HepG2 (cell line): Measurements from ENCODE around the gene TASP1. TPM values are rescaled to one million over a fixed set of nuclear protein-coding genes. Genes with fewer than 3 reads are reported as not detected.

Experiments
- ATAC-seq: fragments of 200-7000 bp; cut with Tn5 transposase; 3 replicates; pipeline ENCODE4 v1.9.1; 2020; ENCODE audit warnings: mild to moderate bottlenecking, moderate library complexity
- BruUV-seq: library from RNA; stranded (reverse); fragments of 400-500 nt; replicated peaks from 2 replicates; lab custom pipeline; 2021; lab: Mats Ljungman, UMichigan
- CTCF ChIA-PET: fragments of 300-600 bp; formaldehyde crosslinking; extraction: SDS; loops from one replicate; lab custom pipeline; 2021; ENCODE audit warnings: low total read pairs, inconsistent platforms, low intra/inter-chr PET ratio; lab: Yijun Ruan, JAX
- POLR2A ChIA-PET: fragments of 350-600 bp; sonication (Branson Sonifier 250); formaldehyde crosslinking; loops from one replicate; lab custom pipeline; 2020; ENCODE audit warnings: antibody characterized with exemption, inconsistent platforms; lab: Yijun Ruan, JAX
- DNase-seq: peaks from one replicate; pipeline ENCODE4 v3.0.0-alpha.2; 2015; ENCODE audit warnings: low spot score
- FAIRE-seq: peaks from 3 replicates; lab custom pipeline; 2011; peaks lifted over from hg19 to GRCh38; lab: Jason Lieb, UNC
- H2AFZ ChIP-seq: one replicate; pipeline ENCODE4 v1.6.1; 2011; ENCODE audit warnings: low read length, inconsistent platforms
- H3K27ac ChIP-seq: fragments of 300-600 bp; 3 replicates; pipeline ENCODE4 v1.8.0; 2011; ENCODE audit warnings: mixed run types, mild to moderate bottlenecking, mixed read lengths, low read length, inconsistent platforms; ENCODE audit not compliant: insufficient read depth; ENCODE audit errors: extremely low read length
- H3K27me3 ChIP-seq, 2 experiments: fragments of 200-600 bp in 1 of 2; 2 replicates in 1 of 2; 3 replicates in 1 of 2; pipeline versions ENCODE4 v1.6.0 to v1.8.0; 2011; ENCODE audit warnings: low read length in 2 of 2, mild to moderate bottlenecking in 2 of 2, moderate library complexity in 2 of 2, inconsistent platforms in 1 of 2; ENCODE audit not compliant: insufficient read depth in 2 of 2, control insufficient read depth in 1 of 2
- H3K36me3 ChIP-seq, 2 experiments: fragments of 200-600 bp in 1 of 2; replicated peaks in 1 of 2; 2 replicates in 1 of 2; 3 replicates in 1 of 2; pipeline versions ENCODE4 v1.5.1 to v1.8.0; 2011; ENCODE audit warnings: low read length in 2 of 2, inconsistent platforms in 1 of 2; ENCODE audit not compliant: insufficient read depth in 2 of 2, control insufficient read depth in 1 of 2
- H3K4me1 ChIP-seq: 2 replicates; pipeline ENCODE4 v1.5.1; 2012; ENCODE audit warnings: low read length, inconsistent platforms; ENCODE audit not compliant: insufficient read depth
- H3K4me2 ChIP-seq: 2 replicates; pipeline ENCODE4 v1.6.0; 2011; ENCODE audit warnings: low read depth, low read length, inconsistent platforms
- H3K4me3 ChIP-seq, 3 experiments: fragments of 200-600 bp in 1 of 3; sonication (generic), shearing (Covaris generic) in 1 of 3; replicated peaks in 1 of 3; 2 replicates each; pipeline ENCODE4 v1.5.1; 2011 to 2016; ENCODE audit warnings: low read length in 3 of 3, inconsistent platforms in 2 of 3, low read depth in 2 of 3, mild to moderate bottlenecking in 2 of 3, control low read depth in 1 of 3, mixed read lengths in 1 of 3; ENCODE audit not compliant: insufficient read depth in 1 of 3
- H3K79me2 ChIP-seq: one replicate; pipeline ENCODE4 v1.6.1; 2011; ENCODE audit warnings: low read length, inconsistent platforms; ENCODE audit not compliant: insufficient read depth
- H3K9ac ChIP-seq: 2 replicates; pipeline ENCODE4 v1.6.0; 2011; ENCODE audit warnings: mild to moderate bottlenecking, low read depth, low read length, inconsistent platforms; ENCODE audit not compliant: insufficient read depth
- H3K9me3 ChIP-seq: 2 replicates; pipeline ENCODE4 v1.5.1; 2012; ENCODE audit warnings: mild to moderate bottlenecking, low read length
- H4K20me1 ChIP-seq: 2 replicates; pipeline ENCODE4 v1.6.0; 2011; ENCODE audit warnings: inconsistent platforms, mild to moderate bottlenecking, low read length, moderate library complexity; ENCODE audit not compliant: insufficient read depth
- ADNP ChIP-seq: sonication (generic); formaldehyde crosslinking; IDR thresholded peaks from 2 replicates; pipeline ENCODE4 v1.4.0; 2020; ENCODE audit warnings: missing genetic modification reagents
- EEA1 ChIP-seq: sonication (generic); formaldehyde crosslinking; IDR thresholded peaks from 2 replicates; pipeline ENCODE4 v1.5.1; 2020; ENCODE audit warnings: mild to moderate bottlenecking, missing genetic modification reagents, borderline replicate concordance
- MYC ChIP-seq: sonication (generic); formaldehyde crosslinking; IDR thresholded peaks from 2 replicates; pipeline ENCODE4 v1.9.0; 2021; ENCODE audit warnings: missing genetic modification reagents, borderline replicate concordance
- SAP130 ChIP-seq: IDR thresholded peaks from 2 replicates; pipeline ENCODE4 v1.6.1; 2016; ENCODE audit warnings: low read depth
- TFDP1 ChIP-seq: IDR thresholded peaks from 2 replicates; pipeline ENCODE4 v1.6.1; 2016; ENCODE audit warnings: missing compliant biosample characterization, missing genetic modification reagents, borderline replicate concordance
- THYN1 ChIP-seq: sonication (generic); formaldehyde crosslinking; IDR thresholded peaks from 2 replicates; pipeline ENCODE4 v1.8.1; 2023; ENCODE audit warnings: low read depth, mild to moderate bottlenecking, moderate library complexity, missing genetic modification reagents, borderline replicate concordance
- TMF1 ChIP-seq: sonication (generic); formaldehyde crosslinking; IDR thresholded peaks from 2 replicates; pipeline ENCODE4 v1.8.1; 2022; ENCODE audit warnings: low read depth, missing genetic modification reagents
- U2AF1 ChIP-seq: fragments of 200-400 bp; formaldehyde crosslinking; optimal IDR thresholded peaks from 2 replicates; pipeline ENCODE3; 2017; ENCODE audit warnings: mild to moderate bottlenecking, low read depth, low read length
- ZBTB1 ChIP-seq: sonication (generic); formaldehyde crosslinking; IDR thresholded peaks from 2 replicates; pipeline ENCODE4 v1.4.0; 2020; ENCODE audit warnings: missing genetic modification reagents, borderline replicate concordance
- ZBTB3 ChIP-seq: sonication (generic); formaldehyde crosslinking; IDR thresholded peaks from 2 replicates; pipeline ENCODE4 v1.4.0; 2020; ENCODE audit warnings: low read depth, mild to moderate bottlenecking, moderate library complexity, missing genetic modification reagents, borderline replicate concordance
- ZFX ChIP-seq: sonication (generic); formaldehyde crosslinking; IDR thresholded peaks from 2 replicates; pipeline ENCODE4 v1.4.0; 2020; ENCODE audit warnings: mild to moderate bottlenecking, low read depth, missing genetic modification reagents, moderate library complexity
- ZGPAT ChIP-seq: IDR thresholded peaks from 2 replicates; pipeline ENCODE4 v1.6.1; 2016; ENCODE audit warnings: mild to moderate bottlenecking
- ZKSCAN8 ChIP-seq: IDR thresholded peaks from 2 replicates; pipeline ENCODE4 v1.6.1; 2016; ENCODE audit warnings: borderline replicate concordance, missing genetic modification reagents, missing compliant biosample characterization
- ZNF589 ChIP-seq: sonication (generic); formaldehyde crosslinking; conservative IDR thresholded peaks from 2 replicates; pipeline ENCODE4 v1.8.0; 2022; ENCODE audit warnings: mild to moderate bottlenecking, moderate library complexity, missing genetic modification reagents
- ZNF646 ChIP-seq: sonication (generic); formaldehyde crosslinking; IDR thresholded peaks from 2 replicates; pipeline ENCODE4 v1.9.0; 2021; ENCODE audit warnings: mild to moderate bottlenecking, missing genetic modification reagents
- ZNF761 ChIP-seq: sonication (generic); formaldehyde crosslinking; conservative IDR thresholded peaks from 2 replicates; pipeline ENCODE4 v1.4.0; 2020; ENCODE audit warnings: mild to moderate bottlenecking, missing genetic modification reagents
- ZNF772 ChIP-seq: sonication (generic); formaldehyde crosslinking; IDR thresholded peaks from 2 replicates; pipeline ENCODE4 v1.5.0; 2020; ENCODE audit warnings: mild to moderate bottlenecking, missing genetic modification reagents
- WGBS: methylation state at CpG from one replicate; pipeline ENCODE4 v1.1.6; 2017; ENCODE audit warnings: low lambda C conversion rate; 5-methylcytosine and 5-hydroxymethylcytosine counted together
- in situ Hi-C: cut with HindIII; loops from 2 replicates; pipeline ENCODE4 v1.10.0; 2017; ENCODE audit warnings: low pct_unique_long_range_greater_than_20kb; ENCODE audit not compliant: extremely low pct_ligation_motif_present
- intact Hi-C: fragments of 100-400 bp; cut with micrococcal nuclease; formaldehyde crosslinking; loops from one replicate; pipeline ENCODE4 v1.10.0; 2022; ENCODE audit not compliant: unreplicated experiment
- polyA plus RNA-seq, 8 experiments: library from polyadenylated mRNA; depleted of rRNA in 3 of 8; stranded (reverse) in 7 of 8; unstranded in 1 of 8; fragments of >200 nt; fragmentation: Illumina TruSeq in 4 of 8; extraction: Trizol in 4 of 8; gene quantifications; 2 replicates each; pipeline versions ENCODE4 v1.2.1 to v1.2.3, GENCODE V29; 2011 to 2016; ENCODE audit warnings: low read depth in 4 of 8, missing spikeins in 1 of 8, mixed read lengths in 1 of 8; ENCODE audit not compliant: insufficient read depth in 1 of 8
- total RNA-seq, 5 experiments: library from RNA; depleted of rRNA; stranded (reverse); fragments of >200 nt; fragmentation: Illumina TruSeq; extraction: Trizol; gene quantifications; 2 replicates each; pipeline ENCODE4 v1.2.3, GENCODE V29; 2016; ENCODE audit warnings: low read depth in 1 of 5

Gene TASP1
- total and polyA plus RNA-seq, 2 of the 13 experiments (the other 11 are each of a cell fraction or from before 2014, with no cell fraction given) = 10.0 to 25.2 TPM

GRCh38 chr20:13543783-13544182, 94.9 kb downstream of the TASP1 start:
- FAIRE-seq = no peak
- Histone ChIP-seq H3K36me3 (no peaks in the 10 kb centered on the region), H3K4me3 (no peak overlapping the region), H2AFZ (no peak overlapping the region), H3K4me1 (no peaks in the 10 kb centered on the region), H4K20me1 (no peaks in the 10 kb centered on the region), H3K9ac (no peak overlapping the region), H3K79me2 (no peaks in the 10 kb centered on the region), H3K4me2 (no peak overlapping the region), H3K27me3 (no peaks in the 10 kb centered on the region), H3K9me3 (no peaks in the 10 kb centered on the region), H3K27ac (no peak overlapping the region)
- in situ Hi-C loops = loop anchor here (25.0 kb wide), 1 partner anchor 606 kb away; no protein-coding TSS in a partner anchor
- DNase-seq = no peak
- ChIA-PET CTCF (no interaction called here), POLR2A (no interaction called here)
- no TSS peak for BruUV-seq
- 96% methylated on average over 4 of the region's 4 CpGs for WGBS
- intact Hi-C loops = no loop called here
- ATAC-seq = no peak
- TF ChIP-seq ZFX (no peak), ZKSCAN8 (CRISPR knock-in tag) (no peak), SAP130 (no peak), ZNF761 (no peak), ADNP (no peak), TMF1 (CRISPR knock-in tag) (no peak), ZBTB3 (CRISPR knock-in tag) (no peak), ZNF772 (CRISPR knock-in tag) (no peak), THYN1 (CRISPR knock-in tag) (no peak), ZNF589 (CRISPR knock-in tag) (no peak), U2AF1 (no peak), TFDP1 (CRISPR knock-in tag) (no peak), EEA1 (CRISPR knock-in tag) (no peak), ZGPAT (CRISPR knock-in tag) (no peak), MYC (CRISPR knock-in tag) (no peak), ZNF646 (CRISPR knock-in tag) (no peak), ZBTB1 (no peak)
